GM12874 (cell line): ENCODE data around the gene GPR148.

ENCODE experiments used
- TF ChIP-seq, protein P1 (sequence below): IDR thresholded peaks from 2 replicates; pipeline ENCODE4 v1.5.1; 2011; ENCODE audit warnings: low read depth, mild to moderate bottlenecking, control low read depth, low read length, moderate library complexity; ENCODE audit not compliant: insufficient read depth

Gene GPR148

DNA sequence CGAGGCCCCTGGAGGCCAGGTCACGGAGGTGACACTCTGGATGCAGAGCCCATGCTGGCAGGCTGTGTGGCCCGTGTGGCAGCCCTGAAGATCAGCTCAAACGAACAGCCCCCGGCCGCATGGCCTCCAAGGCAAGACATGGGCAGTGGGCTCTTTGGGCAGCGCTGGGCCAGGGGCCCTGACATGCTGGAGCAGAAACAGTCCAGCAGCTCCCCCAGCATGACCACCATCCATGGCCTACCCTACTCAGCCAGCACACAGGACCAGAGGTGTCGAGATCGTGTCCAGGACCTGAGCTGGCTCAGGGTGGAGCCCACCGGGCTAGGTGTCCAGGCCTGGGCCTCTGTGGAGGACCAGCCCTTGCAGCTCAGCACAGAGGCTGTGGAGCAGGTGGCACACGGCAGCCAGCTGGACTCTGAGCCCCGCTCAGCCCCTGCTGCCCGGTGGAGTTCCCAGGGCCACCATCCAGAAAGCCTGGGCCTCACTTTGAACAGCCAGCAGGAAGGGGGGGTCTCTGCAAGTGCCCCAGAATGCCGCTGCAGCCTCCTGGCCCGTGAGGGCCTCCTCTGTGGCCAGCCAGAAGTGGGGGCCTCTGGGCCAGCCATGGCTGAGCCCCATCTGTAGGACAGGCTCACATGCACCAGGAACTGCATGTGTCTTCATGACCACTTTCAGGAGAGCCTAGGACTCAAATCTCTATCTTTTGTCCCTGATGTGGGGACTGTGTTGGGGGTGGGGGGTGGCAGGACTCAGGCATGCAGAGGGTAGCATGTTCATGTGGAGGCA, 35.4 kb downstream of the GPR148 start:
- TF ChIP-seq, protein P1, sequence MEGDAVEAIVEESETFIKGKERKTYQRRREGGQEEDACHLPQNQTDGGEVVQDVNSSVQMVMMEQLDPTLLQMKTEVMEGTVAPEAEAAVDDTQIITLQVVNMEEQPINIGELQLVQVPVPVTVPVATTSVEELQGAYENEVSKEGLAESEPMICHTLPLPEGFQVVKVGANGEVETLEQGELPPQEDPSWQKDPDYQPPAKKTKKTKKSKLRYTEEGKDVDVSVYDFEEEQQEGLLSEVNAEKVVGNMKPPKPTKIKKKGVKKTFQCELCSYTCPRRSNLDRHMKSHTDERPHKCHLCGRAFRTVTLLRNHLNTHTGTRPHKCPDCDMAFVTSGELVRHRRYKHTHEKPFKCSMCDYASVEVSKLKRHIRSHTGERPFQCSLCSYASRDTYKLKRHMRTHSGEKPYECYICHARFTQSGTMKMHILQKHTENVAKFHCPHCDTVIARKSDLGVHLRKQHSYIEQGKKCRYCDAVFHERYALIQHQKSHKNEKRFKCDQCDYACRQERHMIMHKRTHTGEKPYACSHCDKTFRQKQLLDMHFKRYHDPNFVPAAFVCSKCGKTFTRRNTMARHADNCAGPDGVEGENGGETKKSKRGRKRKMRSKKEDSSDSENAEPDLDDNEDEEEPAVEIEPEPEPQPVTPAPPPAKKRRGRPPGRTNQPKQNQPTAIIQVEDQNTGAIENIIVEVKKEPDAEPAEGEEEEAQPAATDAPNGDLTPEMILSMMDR, result no peak

DNA sequence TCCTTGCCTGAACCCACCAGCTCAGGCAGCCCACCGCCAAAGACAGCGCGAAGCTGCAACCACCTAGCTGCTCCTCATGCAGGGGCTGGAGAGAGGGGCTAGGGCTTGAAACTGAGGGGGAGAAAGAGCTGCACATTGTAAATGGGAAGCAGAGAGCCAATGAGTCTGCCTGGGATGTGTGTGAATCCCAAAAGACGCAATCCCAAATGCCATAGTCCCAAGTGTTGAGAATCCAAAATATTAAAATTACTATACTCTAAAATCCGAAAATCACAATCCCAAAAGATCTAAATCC, 35.9 kb downstream of the GPR148 start:
- TF ChIP-seq, protein P1, result no peak

DNA sequence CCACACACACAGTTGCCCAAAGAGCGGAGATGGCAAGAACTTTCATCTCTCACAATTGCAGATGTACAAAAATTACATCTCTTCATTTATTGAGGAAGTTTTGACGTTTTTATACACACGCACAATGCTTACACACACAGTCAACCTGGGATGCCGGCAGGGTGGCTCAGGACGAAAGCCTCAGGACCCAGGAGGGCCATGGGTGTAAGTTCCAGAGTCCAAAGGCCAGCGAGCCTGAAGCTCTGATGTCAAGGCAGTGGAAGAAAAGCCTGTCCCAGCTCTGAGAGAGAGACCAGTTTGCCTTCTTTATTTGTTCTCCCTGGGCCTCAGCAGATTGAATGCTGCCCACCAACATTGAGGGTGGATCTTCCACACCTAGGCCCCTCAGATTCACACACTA, 36.6 kb downstream of the GPR148 start:
- TF ChIP-seq, protein P1, result no peak

DNA sequence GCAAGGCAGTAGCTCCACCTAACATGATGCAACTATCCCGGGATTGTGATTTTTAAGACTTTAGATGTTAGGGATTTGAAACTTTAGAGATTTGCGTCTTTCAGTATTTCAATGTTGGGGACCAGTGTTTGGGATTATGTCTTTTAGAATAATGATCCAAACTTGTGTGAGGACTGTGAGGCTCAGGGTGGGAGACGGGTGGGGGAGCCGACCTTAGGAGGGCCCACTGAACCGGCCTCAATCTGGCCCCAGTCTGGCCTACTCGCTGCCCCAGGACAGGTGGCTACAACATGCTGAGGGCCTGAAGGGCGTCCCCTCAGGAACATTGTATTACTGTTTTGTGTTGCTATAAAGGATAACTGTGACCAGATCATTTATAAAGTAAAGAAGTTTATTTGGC, 37.2 kb downstream of the GPR148 start:
- TF ChIP-seq, protein P1, result no peak

DNA sequence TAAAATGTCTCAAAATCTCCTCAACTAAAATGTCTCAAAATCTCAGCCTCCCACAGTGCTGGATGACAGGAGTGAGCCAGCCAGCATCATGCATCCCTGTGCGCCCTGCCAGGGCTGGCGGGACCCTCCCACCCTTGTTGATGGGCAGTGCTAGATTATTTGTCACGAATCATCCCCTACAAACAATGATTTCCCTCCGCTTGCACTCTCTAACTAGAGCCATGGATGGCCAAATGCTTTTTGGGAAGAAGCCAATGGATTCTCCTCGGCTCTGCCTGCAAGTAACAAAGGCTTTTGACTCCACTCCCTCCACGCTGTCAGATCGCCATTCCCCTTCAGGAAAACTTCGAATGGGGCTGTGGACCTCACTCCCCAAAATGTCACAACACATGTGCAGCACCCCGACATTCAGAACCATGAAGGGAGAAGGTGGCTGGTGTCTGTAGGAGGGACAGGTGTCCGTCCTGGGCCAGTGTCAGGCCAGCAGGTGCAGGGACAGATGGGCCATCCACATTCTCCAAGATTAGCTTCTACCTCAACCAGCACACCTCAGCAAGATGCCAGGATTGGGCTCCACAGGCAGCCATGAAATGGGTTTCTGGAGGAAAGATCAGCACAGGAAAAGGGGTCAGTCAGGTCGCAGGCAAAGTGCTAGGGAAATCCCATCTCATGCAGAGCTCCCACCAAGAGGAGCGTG, 38.0 kb downstream of the GPR148 start:
- TF ChIP-seq, protein P1, result no peak

DNA sequence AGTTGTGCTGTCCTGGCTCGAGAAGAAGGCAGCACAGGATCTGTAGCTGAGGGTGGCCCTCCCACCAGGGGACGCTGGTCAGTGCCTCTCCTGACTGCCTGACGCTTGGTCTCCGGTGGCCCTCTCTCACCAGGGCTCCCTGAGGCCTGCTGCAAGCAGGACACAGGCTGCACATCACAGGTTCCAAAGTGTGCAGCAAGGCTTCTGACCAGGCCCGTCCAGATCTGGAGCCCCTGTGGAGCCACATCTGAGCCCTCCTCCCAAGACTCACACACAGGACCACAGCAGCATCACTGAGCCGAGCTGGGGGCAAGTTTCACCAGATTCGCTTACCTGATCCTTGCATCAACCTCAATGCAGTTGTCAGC, 38.5 kb downstream of the GPR148 start:
- TF ChIP-seq, protein P1, result 0 out of 2 replicates have a peak, but pooled peaks have one; percentile 9

DNA sequence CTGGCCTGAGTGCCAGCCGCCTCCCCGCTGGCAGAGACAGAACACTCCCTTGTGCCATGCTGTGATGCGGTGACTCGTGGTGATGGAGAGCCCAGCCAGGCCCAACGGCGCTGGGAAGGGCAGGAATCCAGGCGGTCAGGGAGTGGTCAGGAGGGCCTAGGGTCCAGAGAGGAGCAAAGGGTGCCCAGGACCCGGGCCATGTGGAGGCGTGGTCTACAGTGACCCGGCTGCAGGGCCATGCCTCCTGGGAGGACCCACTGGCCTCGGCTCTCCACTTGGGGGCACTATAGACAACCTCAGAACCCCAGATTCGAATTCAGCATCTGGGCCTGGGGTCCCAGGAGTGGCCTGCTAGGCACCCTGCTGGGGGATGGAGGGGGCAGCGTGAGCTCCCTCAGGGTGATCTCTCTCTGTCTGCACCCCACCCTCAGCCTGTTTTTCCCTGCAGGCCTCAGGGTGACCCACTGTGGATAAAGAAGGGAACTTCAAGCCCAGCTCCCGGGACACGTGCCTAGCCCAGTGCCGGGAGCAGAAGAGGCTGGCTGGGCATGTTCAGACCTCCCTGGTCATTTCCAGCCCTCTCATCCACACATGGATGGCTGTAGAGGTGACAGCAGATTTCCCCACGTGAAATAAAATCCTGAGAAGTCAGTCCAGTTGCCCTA, 39.5 kb downstream of the GPR148 start:
- TF ChIP-seq, protein P1, result peak; percentile 24; the same call in 1 of the 2 replicates
